Kidney epithelial cell (primary cell): ENCODE results near the gene GAN. TPM values are rescaled to one million over a fixed set of nuclear protein-coding genes. Genes with fewer than 3 reads are reported as not detected.

Experiments
- DNase-seq: peaks from one replicate; pipeline ENCODE4 v3.0.0-alpha.2; 2010; ENCODE audit warnings: low read depth
- H3K27me3 ChIP-seq: 2 replicates; pipeline ENCODE4 v1.6.0; 2011; ENCODE audit warnings: low read length; ENCODE audit not compliant: control insufficient read depth, insufficient read depth
- H3K36me3 ChIP-seq: 2 replicates; pipeline ENCODE4 v1.5.1; 2011; ENCODE audit warnings: low read length; ENCODE audit not compliant: control insufficient read depth, insufficient read depth
- H3K4me3 ChIP-seq: 2 replicates; pipeline ENCODE4 v1.5.1; 2011; ENCODE audit warnings: low read depth, mild to moderate bottlenecking, control low read depth, low read length
- CTCF ChIP-seq: IDR thresholded peaks from 2 replicates; pipeline ENCODE4 v1.5.1; 2011; ENCODE audit warnings: mild to moderate bottlenecking, moderate library complexity, low read length, control low read depth, inconsistent platforms; ENCODE audit not compliant: insufficient read depth, poor library complexity, severe bottlenecking
- total RNA-seq: library from RNA; depleted of rRNA; stranded (reverse); fragments of >200 nt; gene quantifications from 2 replicates; pipeline ENCODE4 v1.2.3, GENCODE V29; 2015

GAN gene
- total RNA-seq, 1 donor from 2014 or later: 9.7 TPM

- TF ChIP-seq CTCF: no peak
- Histone ChIP-seq H3K36me3 (no peaks in the 10 kb centered on the region), H3K27me3 (no peaks in the 10 kb centered on the region), H3K4me3 (no peak overlapping the region)
- DNase-seq: no peak
These were observed 36.2 kb upstream of the GAN start for GRCh38 chr16:81278526-81278925.

GRCh38 chr16:81279392-81279791, 35.4 kb upstream of the GAN start:
- Histone ChIP-seq H3K27me3 (no peaks in the 10 kb centered on the region), H3K36me3 (no peaks in the 10 kb centered on the region), H3K4me3 (no peak overlapping the region)
- TF ChIP-seq CTCF: no peak
- DNase-seq: no peak

DNA sequence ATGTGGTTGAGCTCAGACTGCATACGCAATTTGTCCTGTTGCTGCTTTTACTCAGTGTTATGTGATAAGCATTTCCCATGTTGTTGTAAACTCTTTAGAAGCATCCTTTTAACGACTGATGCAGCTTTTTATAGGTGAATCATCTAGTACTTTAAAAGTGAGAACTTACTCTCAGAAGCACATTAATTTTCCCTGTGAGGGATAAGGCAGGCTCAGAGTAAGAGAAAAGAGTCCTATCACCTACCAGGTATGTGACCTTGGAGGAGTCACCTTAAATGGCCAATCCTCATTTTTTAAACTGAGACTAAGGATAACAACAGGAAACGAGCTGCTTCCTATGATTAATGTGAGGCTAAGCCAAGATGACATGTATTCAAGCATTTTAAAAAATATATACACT, 34.4 kb upstream of the GAN start:
- TF ChIP-seq CTCF: no peak
- Histone ChIP-seq H3K4me3 (no peak overlapping the region), H3K36me3 (no peaks in the 10 kb centered on the region), H3K27me3 (no peaks in the 10 kb centered on the region)
- DNase-seq: no peak

- Histone ChIP-seq H3K4me3 (no peak overlapping the region), H3K36me3 (no peaks in the 10 kb centered on the region), H3K27me3 (no peaks in the 10 kb centered on the region)
- no peak for TF ChIP-seq CTCF
- DNase-seq: no peak
These were observed 31.7 kb upstream of the GAN start for GRCh38 chr16:81283044-81283443.

GRCh38 chr16:81284995-81285600, 29.7 kb upstream of the GAN start:
- no peak for TF ChIP-seq CTCF
- Histone ChIP-seq H3K36me3 (no peaks in the 10 kb centered on the region), H3K4me3 (no peak overlapping the region), H3K27me3 (no peaks in the 10 kb centered on the region)
- DNase-seq: no peak

- DNase-seq: no peak
- no peaks in the 10 kb centered on the region for H3K27me3 ChIP-seq
- no peak for TF ChIP-seq CTCF
- no peaks in the 10 kb centered on the region for H3K36me3 ChIP-seq
- H3K4me3 ChIP-seq: no peak overlapping the region
These were observed 28.6 kb upstream of the GAN start for GRCh38 chr16:81286190-81286589.
